ENCODE measurements around the gene ABHD2.
A peak's percentile ranks its signal among the peaks of the same experiment; 100 is the strongest.
"Not testable (repeated sequence)": the region's sequence is repeated elsewhere in the genome, so short reads cannot be mapped to it uniquely, and the experiment has no call there.

Gene ABHD2

GRCh38 chr15:89116404-89116803, 28.1 kb downstream of the ABHD2 start:
- no peak overlapping the region for H3K4me3 ChIP-seq (ENCODE audit: low read depth, low read length)
- DNase-seq (ENCODE audit: low read depth), result no peak

GRCh38 chr15:89117790-89118189, 29.5 kb downstream of the ABHD2 start:
- no peak for DNase-seq (ENCODE audit: low read depth)
- no peak overlapping the region for H3K4me3 ChIP-seq (ENCODE audit: low read depth, low read length)

- DNase-seq (ENCODE audit: low read depth), result no peak
- no peak overlapping the region for H3K4me3 ChIP-seq (ENCODE audit: low read depth, low read length)
These were observed 30.3 kb downstream of the ABHD2 start for GRCh38 chr15:89118481-89118989.

- peak overlapping the region; percentile 4 for H3K4me3 ChIP-seq (ENCODE audit: low read depth, low read length)
- DNase-seq (ENCODE audit: low read depth), result peak; percentile 91
These were observed 31.5 kb downstream of the ABHD2 start for GRCh38 chr15:89119489-89120478.

GRCh38 chr15:89120479-89121000, 32.3 kb downstream of the ABHD2 start:
- not testable (repeated sequence) for H3K4me3 ChIP-seq (ENCODE audit: low read depth, low read length); DNase-seq (ENCODE audit: low read depth)

- no peak overlapping the region for H3K4me3 ChIP-seq (ENCODE audit: low read depth, low read length)
- no peak for DNase-seq (ENCODE audit: low read depth)
These were observed 33.2 kb downstream of the ABHD2 start for GRCh38 chr15:89121414-89121813.

- DNase-seq (ENCODE audit: low read depth), result no peak
These were observed 34.4 kb downstream of the ABHD2 start for GRCh38 chr15:89122505-89123180.

GRCh38 chr15:89123181-89123525, 34.9 kb downstream of the ABHD2 start:
- no peak for DNase-seq (ENCODE audit: low read depth)
- H3K4me3 ChIP-seq (ENCODE audit: low read depth, low read length), result no peak overlapping the region

More at GRCh38 chr15:89122505-89123180, 34.4 kb downstream of the ABHD2 start:
- no peak overlapping the region for H3K4me3 ChIP-seq (ENCODE audit: low read depth, low read length)

- no peak overlapping the region for H3K4me3 ChIP-seq (ENCODE audit: low read depth, low read length)
- DNase-seq (ENCODE audit: low read depth), result no peak
These were observed 37.0 kb downstream of the ABHD2 start for GRCh38 chr15:89125088-89125826.

- DNase-seq (ENCODE audit: low read depth), result no peak
- H3K4me3 ChIP-seq (ENCODE audit: low read depth, low read length), result no peak overlapping the region
These were observed 37.8 kb downstream of the ABHD2 start for GRCh38 chr15:89126009-89126408.

GRCh38 chr15:89127054-89127702, 38.9 kb downstream of the ABHD2 start:
- no peak for DNase-seq (ENCODE audit: low read depth)
- H3K4me3 ChIP-seq (ENCODE audit: low read depth, low read length), result no peak overlapping the region

- no peak for DNase-seq (ENCODE audit: low read depth)
- H3K4me3 ChIP-seq (ENCODE audit: low read depth, low read length), result no peak overlapping the region
These were observed 40.3 kb downstream of the ABHD2 start for GRCh38 chr15:89128320-89129122.

GRCh38 chr15:89129123-89129815, 41.0 kb downstream of the ABHD2 start:
- no peak overlapping the region for H3K4me3 ChIP-seq (ENCODE audit: low read depth, low read length)
- DNase-seq (ENCODE audit: low read depth), result no peak

GRCh38 chr15:89129816-89130134, 41.5 kb downstream of the ABHD2 start:
- no peak for DNase-seq (ENCODE audit: low read depth)
- H3K4me3 ChIP-seq (ENCODE audit: low read depth, low read length), result no peak overlapping the region

GRCh38 chr15:89130201-89130600, 41.9 kb downstream of the ABHD2 start:
- H3K4me3 ChIP-seq (ENCODE audit: low read depth, low read length), result no peak overlapping the region
- DNase-seq (ENCODE audit: low read depth), result no peak

GRCh38 chr15:89131731-89132130, 43.5 kb downstream of the ABHD2 start:
- DNase-seq (ENCODE audit: low read depth), result no peak
- no peak overlapping the region for H3K4me3 ChIP-seq (ENCODE audit: low read depth, low read length)

GRCh38 chr15:89132611-89133507, 44.6 kb downstream of the ABHD2 start:
- no peak overlapping the region for H3K4me3 ChIP-seq (ENCODE audit: low read depth, low read length)
- no peak for DNase-seq (ENCODE audit: low read depth)
